Measurements from ENCODE around the gene OBSL1. TPM values are rescaled to one million over a fixed set of nuclear protein-coding genes. Genes with fewer than 3 reads are reported as not detected.

Gene OBSL1
- total and polyA plus RNA-seq, 2 of the 4 experiments (the other 2 are of a cell fraction): 21.5 to 51.2 TPM

DNA sequence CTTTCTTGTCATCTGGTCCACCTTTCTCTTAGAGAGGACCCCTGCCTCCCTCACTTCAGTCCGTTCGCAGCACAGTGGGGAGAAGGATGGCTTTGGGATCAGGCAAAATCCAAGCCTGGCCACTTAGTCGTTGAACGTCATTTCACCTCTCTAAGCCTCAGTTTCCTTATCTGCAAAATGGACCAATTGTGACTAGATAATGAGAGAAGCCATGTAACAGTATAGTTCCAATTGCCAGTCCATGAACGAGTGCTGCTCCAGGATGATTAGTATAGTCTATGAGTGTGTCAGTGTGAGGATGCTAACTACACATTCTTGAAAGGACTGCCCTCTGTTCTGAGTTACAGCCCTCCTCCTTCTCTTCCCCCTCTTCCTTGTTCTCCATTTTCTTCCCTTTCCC lies 1.8 kb upstream of the OBSL1 start:
- Histone ChIP-seq H4K5ac (ENCODE audit: low read depth, low read length) (no peak overlapping the region), H2BK20ac (ENCODE audit: low read depth, low read length) (no peak overlapping the region)

More for the DNA sequence above, 1.8 kb upstream of the OBSL1 start:
- POLR2A ChIA-PET (ENCODE audit: unreplicated experiment): no interaction called here
- H3K23ac ChIP-seq (ENCODE audit: low read depth, low read length): no peak overlapping the region
- H4K20me1 ChIP-seq (ENCODE audit: insufficient read depth, low read length): no peaks in the 10 kb centered on the region
- intact Hi-C loops (cut with micrococcal nuclease): no loop called here
- no peak overlapping the region for H2BK5ac ChIP-seq (ENCODE audit: low read depth, low read length, poor library complexity, severe bottlenecking)
- no peak overlapping the region for H4K91ac ChIP-seq (ENCODE audit: insufficient read depth, low read depth, low read length)
- peaks cover 2% of the 10 kb centered on the region; the same call in 1 of the 2 replicates for H3K9me1 ChIP-seq (ENCODE audit: insufficient read depth, low read length)
- H3K4me1 ChIP-seq (ENCODE audit: control insufficient read depth, insufficient read depth, low read length): peaks cover 14% of the 10 kb centered on the region
- no peak overlapping the region for H3K18ac ChIP-seq (ENCODE audit: low read depth, low read length)
- WGBS, 2 experiments (ENCODE audit: extremely low coverage in 2 of 2, insufficient read length in 1 of 2): no CpG with 5 or more reads among the region's 5 CpGs
- H3K14ac ChIP-seq (replicated peaks; ENCODE audit: low read depth, low read length): no peak overlapping the region
- H2AK9ac ChIP-seq (replicated peaks; ENCODE audit: low read depth, low read length, poor library complexity): no peak overlapping the region
- CTCF ChIA-PET: no interaction called here
- TF ChIP-seq MAZ (IDR thresholded peaks at IDR 0.05; ENCODE audit: borderline replicate concordance, low read depth, low read length) (no peak), CHD1 (IDR thresholded peaks at IDR 0.05; ENCODE audit: low read depth, low read length) (no peak), NFE2L2 (IDR thresholded peaks at IDR 0.05; ENCODE audit: low read depth, low read length) (no peak), FOS (IDR thresholded peaks at IDR 0.05; ENCODE audit: low read depth, low read length) (no peak), MAFK (IDR thresholded peaks at IDR 0.05; ENCODE audit: low read depth, low read length) (no peak), POLR2A (IDR thresholded peaks at IDR 0.05; ENCODE audit: low read depth, low read length) (no peak)
- H3K36me3 ChIP-seq (ENCODE audit: control insufficient read depth, insufficient read depth, low read length): peaks cover 2% of the 10 kb centered on the region; the same call in 1 of the 2 replicates
- H4K8ac ChIP-seq (ENCODE audit: low read depth in 2 of 2, low read length in 2 of 2): no peak overlapping the region
- no peak overlapping the region for H2AFZ ChIP-seq (replicated peaks; ENCODE audit: low read length, poor library complexity)
- no peak for DNase-seq
- ATAC-seq (ENCODE audit: low read depth): no peak
- H3K79me1 ChIP-seq (ENCODE audit: low read depth in 1 of 2, low read length in 2 of 2): peaks cover 11 to 14% of the 10 kb centered on the region in 2 experiments
- H3K56ac ChIP-seq (ENCODE audit: extremely low read depth, insufficient read depth, low read length): no peak overlapping the region
- H3K4me2 ChIP-seq (ENCODE audit: low read depth, low read length): no peak overlapping the region
- H3K27me3 ChIP-seq (ENCODE audit: control insufficient read depth, insufficient read depth, low read length): peaks cover 14% of the 10 kb centered on the region
- H3K9me3 ChIP-seq (ENCODE audit: control insufficient read depth, insufficient read depth, low read length): no peaks in the 10 kb centered on the region
- H2BK120ac ChIP-seq (ENCODE audit: low read depth, low read length): no peak overlapping the region
- no peak overlapping the region for H3K27ac ChIP-seq (ENCODE audit: insufficient read depth, low read length)
- no peak overlapping the region for H3K4ac ChIP-seq (ENCODE audit: low read depth, low read length)
- H2AK5ac ChIP-seq (ENCODE audit: low read depth, low read length): no peak overlapping the region
- dilution Hi-C loops (cut with HindIII; ENCODE audit: low sequenced_read_pairs, unreplicated experiment): no loop called here
- in situ Hi-C loops (cut with MboI; ENCODE audit: low sequenced_read_pairs): no loop called here
- no peak overlapping the region for H2BK15ac ChIP-seq (ENCODE audit: low read depth, low read length)
- BruUV-seq (replicated peaks): no TSS peak
- no peak overlapping the region for H3K4me3 ChIP-seq (ENCODE audit: insufficient read depth, low read depth, low read length)
- no peak overlapping the region for H3K9ac ChIP-seq (ENCODE audit: low read depth, low read length)
